RCC 7860 (cell line): Measurements from ENCODE around the gene FRMD4B.

Source experiments
- DNase-seq: peaks from one replicate; pipeline ENCODE4 v3.0.0-alpha.2; 2015; ENCODE audit warnings: low spot score
- FAIRE-seq: peaks from 2 replicates; lab custom pipeline; 2012; peaks lifted over from hg19 to GRCh38; lab: Jason Lieb, UNC

FRMD4B gene

GRCh38 chr3:69143612-69144011 lies 242.3 kb downstream of the FRMD4B start:
- no peak for FAIRE-seq
- DNase-seq: no peak

- no peak for FAIRE-seq
- no peak for DNase-seq
Measured at GRCh38 chr3:69142797-69143454, 243.0 kb downstream of the FRMD4B start.

GRCh38 chr3:69142090-69142489 lies 243.8 kb downstream of the FRMD4B start:
- FAIRE-seq: no peak

GRCh38 chr3:69141313-69141712 lies 244.6 kb downstream of the FRMD4B start:
- no peak for DNase-seq

More at GRCh38 chr3:69142090-69142489, 243.8 kb downstream of the FRMD4B start:
- DNase-seq: no peak

GRCh38 chr3:69137412-69137811 lies 248.5 kb downstream of the FRMD4B start:
- no peak for DNase-seq
- FAIRE-seq: no peak

More at GRCh38 chr3:69141313-69141712, 244.6 kb downstream of the FRMD4B start:
- no peak for FAIRE-seq

GRCh38 chr3:69137005-69137404 lies 248.9 kb downstream of the FRMD4B start:
- FAIRE-seq (no peak), DNase-seq (no peak)

GRCh38 chr3:69130689-69131088 lies 255.2 kb downstream of the FRMD4B start:
- no peak for FAIRE-seq
- no peak for DNase-seq

GRCh38 chr3:69129531-69129930 lies 256.4 kb downstream of the FRMD4B start:
- FAIRE-seq: no peak

GRCh38 chr3:69128509-69128908 lies 257.4 kb downstream of the FRMD4B start:
- no peak for DNase-seq
- no peak for FAIRE-seq

More at GRCh38 chr3:69129531-69129930, 256.4 kb downstream of the FRMD4B start:
- no peak for DNase-seq

- no peak for DNase-seq
- no peak for FAIRE-seq
Measured at GRCh38 chr3:69126999-69127398, 258.9 kb downstream of the FRMD4B start.

- DNase-seq (no peak), FAIRE-seq (no peak)
Measured at GRCh38 chr3:69126216-69126615, 259.7 kb downstream of the FRMD4B start.

GRCh38 chr3:69122403-69122802 lies 263.5 kb downstream of the FRMD4B start, which contains the start of gene LMOD3:
Gene LMOD3 (minus strand): TSS chr3:69122595. CDS start chr3:69122386, 209 bp downstream.
- DNase-seq: no peak
- FAIRE-seq: no peak

- DNase-seq (no peak), FAIRE-seq (no peak)
Measured at GRCh38 chr3:69121950-69122349, 263.9 kb downstream of the FRMD4B start.

GRCh38 chr3:69121513-69121912 lies 264.4 kb downstream of the FRMD4B start:
- FAIRE-seq: no peak

GRCh38 chr3:69120879-69121464 lies 264.9 kb downstream of the FRMD4B start:
- DNase-seq (peak; percentile 56), FAIRE-seq (peak; percentile 39)

More at GRCh38 chr3:69121513-69121912, 264.4 kb downstream of the FRMD4B start:
- DNase-seq: no peak
